GM19023 (cell line): ENCODE data around the gene SLC7A4.
"Not testable (repeated sequence)": the region's sequence is repeated elsewhere in the genome, so short reads cannot be mapped to it uniquely, and the experiment has no call there.

ENCODE experiments used
- ATAC-seq: cut with Tn5 transposase; IDR thresholded peaks from one replicate; pipeline ENCODE4 v1.9.1; 2021; ENCODE audit warnings: mild to moderate bottlenecking, moderate library complexity; ENCODE audit not compliant: unreplicated experiment

Gene SLC7A4

DNA sequence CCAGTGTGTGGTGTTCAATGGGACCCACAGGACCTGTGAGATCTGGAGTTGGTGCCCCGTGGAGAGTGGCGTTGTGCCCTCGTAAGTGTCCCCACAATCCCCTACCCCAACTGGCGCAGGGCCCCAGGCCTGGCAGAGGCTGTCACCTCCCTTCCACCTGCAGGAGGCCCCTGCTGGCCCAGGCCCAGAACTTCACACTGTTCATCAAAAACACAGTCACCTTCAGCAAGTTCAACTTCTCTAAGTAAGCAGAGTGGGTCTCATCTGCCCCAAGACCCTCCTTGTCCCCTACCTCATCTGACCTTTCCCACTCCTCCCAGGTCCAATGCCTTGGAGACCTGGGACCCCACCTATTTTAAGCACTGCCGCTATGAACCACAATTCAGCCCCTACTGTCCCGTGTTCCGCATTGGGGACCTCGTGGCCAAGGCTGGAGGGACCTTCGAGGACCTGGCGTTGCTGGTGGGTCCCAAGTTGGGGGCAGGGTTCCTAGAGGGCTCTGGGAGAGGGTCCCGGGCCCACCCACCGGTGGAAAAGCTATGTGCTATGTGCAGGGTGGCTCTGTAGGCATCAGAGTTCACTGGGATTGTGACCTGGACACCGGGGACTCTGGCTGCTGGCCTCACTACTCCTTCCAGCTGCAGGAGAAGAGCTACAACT, 9.3 kb downstream of the SLC7A4 start:
- ATAC-seq: no peak

DNA sequence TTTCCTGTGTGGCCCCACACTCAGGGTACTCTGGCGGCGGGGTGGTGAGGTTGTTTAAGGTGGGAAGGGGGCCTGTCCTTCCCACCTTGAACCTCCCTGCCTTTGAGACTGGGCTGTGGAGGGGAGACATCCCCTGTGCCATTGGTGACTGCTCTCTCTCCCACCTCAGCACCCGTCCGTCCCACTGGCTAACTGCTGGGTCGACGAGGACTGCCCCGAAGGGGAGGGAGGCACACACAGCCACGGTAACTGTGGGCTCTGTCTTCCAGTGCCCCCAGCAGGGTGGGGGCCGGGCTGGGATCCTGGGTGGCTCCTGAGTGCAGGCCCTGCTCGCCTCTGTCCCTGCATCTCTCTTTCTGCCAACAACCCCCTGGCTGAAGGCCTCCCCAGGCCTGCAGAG, 9.9 kb downstream of the SLC7A4 start:
- no peak for ATAC-seq

DNA sequence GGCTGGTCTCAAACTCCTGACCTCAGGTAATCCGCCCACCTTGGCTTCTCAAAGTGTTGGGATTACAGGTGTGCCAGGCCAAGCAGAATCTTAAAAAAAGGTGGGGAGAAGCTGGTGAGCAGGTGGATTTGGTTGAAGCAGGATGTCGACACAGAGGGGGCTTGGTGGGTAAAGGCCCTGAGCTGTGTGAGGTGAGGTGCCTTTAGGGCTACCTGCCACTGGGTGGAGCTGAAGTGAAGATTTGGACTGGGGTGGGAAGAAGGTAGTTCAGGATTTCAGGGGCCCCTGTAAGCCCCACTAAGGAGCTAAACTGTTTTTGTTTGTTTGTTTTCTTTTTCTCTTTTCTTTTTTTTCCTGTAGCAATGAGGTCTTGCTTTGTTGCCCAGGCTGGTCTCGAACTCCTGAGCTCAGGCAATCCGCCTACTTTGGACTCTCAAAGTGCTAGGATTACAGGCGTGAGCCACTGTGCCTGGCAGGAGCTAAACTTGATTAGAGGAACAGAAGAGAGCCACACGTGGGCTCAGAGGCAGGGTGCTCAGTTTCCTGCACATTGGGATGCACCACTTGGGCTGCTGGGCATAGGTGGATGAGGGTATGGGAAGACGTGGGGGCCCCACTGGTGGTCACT, 11.4 kb downstream of the SLC7A4 start:
- ATAC-seq: no peak

DNA sequence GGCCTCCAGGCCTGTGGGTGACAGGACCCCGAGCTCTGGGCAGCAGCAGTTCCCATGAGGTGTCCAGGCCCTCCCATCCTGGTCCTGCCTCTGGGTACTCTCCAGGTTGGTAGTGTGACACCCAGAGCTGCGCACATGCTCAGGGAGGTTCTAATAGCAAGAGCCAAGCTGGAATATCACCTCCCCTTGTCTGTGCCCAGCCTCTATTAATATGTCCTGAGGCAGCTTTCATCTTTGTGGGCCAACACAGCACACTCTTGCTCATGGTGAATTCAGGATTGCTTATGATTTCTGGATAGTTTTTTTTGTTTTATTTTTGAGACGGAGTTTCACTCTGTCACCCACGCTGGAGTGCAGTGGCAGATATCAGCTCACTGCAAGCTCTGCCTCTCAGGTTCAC, 14.0 kb downstream of the SLC7A4 start:
- ATAC-seq: no peak

DNA sequence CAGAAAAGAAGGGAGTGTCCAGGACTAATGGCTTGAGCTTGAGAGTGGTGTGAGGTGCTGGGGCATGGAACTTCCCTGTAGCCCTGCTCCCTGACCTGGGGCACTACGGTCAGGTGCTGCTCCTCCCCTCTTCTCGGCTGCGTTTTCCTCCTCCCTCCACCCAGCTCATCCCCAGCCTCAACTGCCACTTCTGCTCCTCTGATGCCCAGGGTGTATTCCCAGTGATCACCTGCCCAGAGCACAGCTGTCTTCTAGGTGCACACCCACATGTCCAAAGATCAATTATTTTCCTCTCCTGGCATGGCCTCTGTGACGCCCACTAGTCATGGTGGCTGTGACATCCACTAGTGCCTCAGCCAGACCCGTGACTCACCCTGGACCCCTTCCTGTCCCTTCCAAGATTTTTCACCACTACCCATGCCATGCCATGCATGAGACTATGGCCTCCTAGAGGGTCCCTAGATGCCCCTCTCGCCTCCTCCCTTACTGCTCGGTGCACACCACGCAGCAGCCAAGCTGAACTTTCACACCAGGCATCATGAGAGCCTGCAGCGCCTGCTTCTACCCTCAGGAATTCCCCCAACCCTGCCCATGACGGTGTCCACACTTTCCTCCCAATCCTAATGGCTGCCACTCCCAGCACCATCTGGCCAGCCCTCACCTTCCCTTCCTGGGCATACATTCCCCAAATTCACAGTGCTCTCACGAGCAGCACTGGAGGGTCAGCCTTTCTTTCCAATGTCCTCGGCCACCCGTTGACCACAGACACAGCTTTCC, 15.5 kb downstream of the SLC7A4 start:
- ATAC-seq: no peak

DNA sequence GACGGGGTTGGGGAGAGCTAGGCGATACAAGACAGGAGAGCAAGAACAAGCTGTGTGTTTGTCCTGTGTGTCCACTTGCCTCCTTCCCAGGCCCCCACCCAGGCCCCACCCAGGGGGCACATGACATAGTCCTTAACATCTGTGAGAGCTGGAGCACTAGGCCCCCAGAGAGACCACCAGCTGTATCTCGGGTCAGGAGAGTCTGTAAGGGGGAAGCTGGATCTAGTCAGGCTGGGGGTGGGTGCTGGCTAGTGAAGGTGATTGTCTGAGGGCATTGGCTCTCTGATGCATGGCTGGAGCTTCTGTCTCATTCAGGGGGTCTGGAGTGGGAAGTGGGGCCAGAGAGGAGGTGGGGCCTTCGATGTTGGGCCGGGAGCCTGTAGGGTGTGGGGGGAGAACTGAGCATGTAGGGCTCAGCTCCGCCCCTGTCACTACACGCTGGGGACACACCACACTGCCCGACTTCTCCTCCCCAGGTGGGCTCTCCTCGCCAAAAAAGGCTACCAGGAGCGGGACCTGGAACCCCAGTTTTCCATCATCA, 16.8 kb downstream of the SLC7A4 start:
- no peak for ATAC-seq

DNA sequence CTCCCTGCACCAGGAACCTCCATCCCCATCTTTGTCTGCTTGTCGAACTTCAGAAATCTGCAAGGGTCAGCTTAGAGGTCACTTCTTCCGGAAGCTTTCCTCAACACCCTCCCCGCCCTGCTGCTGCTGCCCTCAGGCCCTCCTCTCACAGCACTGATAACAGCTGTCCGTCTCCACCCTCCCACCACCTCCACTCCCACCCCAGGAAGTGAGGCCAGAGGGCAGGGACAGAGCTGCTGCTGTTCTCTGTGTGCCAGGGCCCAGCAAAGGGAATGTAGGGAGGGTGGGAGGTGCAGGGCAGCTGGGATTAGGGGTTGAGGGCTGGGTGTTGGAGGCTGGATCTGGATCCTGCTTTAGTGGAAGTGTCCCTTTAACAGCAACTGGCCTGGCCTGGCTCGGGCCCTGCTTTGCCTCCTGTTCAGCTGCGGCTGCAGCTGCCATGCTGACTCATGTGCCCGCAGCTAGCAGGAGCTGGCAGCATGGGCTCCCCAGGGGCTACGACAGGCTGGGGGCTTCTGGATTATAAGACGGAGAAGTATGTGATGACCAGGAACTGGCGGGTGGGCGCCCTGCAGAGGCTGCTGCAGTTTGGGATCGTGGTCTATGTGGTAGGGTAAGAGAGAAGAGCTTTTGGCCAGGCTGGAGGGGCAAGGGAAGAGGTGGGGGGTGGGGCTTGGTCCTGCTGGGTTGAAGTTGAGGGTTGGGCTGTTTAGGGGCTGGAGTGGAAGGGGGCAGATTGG, 17.5 kb downstream of the SLC7A4 start, which contains the start of gene P2RX6:
Gene P2RX6 (plus strand): TSS at position 440 of the 740 bp plus-strand sequence. CDS start 10 bp downstream, at position 450.
- ATAC-seq: no peak

DNA sequence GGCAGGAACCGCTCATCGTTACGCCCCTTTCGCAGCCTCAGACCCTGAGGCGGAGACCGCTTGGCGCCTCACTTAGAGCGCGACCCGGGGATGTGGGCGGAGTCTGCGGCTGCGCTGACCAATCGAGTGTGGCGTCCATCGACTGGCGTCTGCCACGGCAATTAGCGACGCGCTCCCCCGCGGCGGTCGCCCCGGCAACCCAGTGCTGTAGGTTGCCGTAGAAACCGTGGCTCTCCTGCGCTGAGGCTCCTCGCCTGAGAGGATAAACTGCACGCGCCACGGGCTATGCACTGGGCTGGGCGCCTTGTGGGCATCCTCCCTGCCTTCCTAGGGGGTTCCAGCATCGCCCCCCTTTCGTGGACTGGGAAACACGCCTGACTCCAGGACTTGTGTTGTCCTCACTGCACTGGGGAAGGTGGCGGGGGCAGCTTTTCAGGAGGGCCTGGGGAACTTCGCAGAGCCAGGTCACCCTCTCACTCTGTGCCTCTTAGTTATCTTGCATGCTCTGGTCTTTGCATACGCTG, 18.1 kb downstream of the SLC7A4 start:
- peak; percentile 89 for ATAC-seq

DNA sequence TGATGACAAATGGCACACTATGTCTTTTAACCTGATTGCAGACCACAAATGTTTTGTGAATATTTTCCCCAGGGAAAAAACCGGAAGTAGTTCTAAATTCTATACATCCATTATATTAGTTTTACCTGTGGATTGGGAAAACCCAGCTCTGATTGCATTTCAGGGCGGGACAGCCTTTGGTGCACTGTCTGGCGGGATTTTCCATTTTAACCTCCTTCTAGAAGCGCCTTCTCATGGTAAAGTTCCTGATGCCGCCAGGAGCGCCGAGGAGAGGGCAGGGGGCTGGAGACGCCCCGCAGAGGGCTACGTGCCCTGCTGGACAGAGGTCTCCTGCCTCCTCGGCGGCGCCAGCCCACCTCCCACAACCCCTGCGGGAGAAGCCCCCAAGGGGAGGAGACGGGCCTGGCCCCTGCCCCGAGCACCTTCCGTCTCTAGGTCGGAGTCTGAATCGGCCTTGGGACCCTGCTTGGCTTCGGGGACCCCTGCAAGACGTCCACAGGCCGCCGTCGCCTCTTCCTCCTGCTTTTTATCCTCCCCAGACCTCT, 18.6 kb downstream of the SLC7A4 start:
- ATAC-seq: peak; percentile 17

DNA sequence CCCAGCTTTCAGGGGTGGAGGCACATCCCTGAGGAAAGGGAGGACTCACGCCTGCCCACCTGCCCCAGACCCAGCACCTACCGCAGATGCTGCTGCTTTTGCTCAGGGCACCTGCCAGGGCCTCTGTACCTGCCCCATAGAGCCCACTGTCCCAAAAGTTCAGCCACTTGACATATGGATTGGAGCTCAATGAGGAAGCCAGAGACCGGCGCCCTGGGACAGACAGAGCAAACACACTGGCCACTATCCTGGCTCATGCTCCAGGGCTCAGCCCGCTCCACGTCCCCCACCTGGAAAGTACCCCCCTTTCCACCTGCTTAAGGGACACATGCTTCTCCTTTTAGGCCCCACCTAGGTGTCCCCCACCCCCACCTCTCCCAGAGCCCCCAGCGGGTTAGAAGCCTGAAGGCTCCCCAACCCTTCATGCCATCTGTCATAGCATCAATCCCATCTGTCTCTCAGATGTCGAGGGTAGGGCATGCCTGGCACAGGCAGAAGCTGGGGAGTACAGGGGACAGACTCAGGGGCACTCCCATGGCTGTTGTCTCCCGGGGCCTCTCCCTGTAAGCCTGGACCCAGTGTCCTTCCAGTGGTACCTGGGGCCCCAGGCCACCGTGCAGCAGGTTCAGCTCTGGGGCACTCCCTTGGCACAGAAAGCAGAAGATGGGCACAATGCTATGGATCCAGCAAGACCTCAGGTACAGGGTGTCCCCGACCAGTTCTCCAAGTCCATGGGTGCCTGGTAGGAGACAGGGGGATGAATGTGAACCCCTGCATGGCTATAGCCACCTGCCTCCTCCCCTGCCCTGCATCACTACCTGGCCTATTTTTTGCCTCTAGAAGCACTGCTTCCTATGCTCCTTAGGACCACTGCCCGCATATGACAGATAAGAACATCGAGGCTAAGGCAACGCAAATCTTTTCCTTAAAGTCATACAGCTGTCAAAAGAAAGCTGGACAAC, 19.6 kb downstream of the SLC7A4 start:
- no peak for ATAC-seq

DNA sequence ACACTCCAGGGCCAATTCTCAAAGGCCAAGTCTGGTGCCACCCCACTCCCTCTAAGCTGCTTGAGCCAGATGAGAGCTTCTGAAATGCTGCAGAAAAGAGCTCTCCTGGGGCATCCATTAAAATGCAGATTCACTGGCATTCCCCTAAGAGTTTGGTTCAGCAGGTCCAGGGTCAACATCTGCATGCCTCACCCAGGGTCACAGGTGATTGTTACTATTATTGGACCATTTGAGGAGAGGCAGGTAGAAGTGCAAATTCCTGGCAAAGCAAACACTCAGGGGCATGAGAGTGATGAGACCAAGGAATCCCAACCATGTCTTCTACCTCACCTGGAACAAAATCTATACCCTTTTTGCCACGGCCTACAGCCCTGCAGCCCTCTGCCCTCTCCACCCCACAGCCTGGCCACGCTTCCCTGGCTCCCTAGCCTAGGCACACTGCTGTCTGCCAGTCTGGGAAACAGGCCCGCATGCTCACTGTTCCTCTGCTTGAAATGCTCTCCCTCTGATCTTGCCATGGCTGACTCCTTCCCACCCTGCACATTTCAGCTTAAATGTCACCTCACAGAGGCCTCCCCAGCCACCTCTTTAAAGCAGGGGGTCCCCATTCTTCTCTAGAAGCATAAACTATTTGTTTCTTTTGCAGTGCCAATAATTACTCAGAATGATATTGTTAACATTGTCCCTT, 21.8 kb downstream of the SLC7A4 start:
- ATAC-seq: no peak

DNA sequence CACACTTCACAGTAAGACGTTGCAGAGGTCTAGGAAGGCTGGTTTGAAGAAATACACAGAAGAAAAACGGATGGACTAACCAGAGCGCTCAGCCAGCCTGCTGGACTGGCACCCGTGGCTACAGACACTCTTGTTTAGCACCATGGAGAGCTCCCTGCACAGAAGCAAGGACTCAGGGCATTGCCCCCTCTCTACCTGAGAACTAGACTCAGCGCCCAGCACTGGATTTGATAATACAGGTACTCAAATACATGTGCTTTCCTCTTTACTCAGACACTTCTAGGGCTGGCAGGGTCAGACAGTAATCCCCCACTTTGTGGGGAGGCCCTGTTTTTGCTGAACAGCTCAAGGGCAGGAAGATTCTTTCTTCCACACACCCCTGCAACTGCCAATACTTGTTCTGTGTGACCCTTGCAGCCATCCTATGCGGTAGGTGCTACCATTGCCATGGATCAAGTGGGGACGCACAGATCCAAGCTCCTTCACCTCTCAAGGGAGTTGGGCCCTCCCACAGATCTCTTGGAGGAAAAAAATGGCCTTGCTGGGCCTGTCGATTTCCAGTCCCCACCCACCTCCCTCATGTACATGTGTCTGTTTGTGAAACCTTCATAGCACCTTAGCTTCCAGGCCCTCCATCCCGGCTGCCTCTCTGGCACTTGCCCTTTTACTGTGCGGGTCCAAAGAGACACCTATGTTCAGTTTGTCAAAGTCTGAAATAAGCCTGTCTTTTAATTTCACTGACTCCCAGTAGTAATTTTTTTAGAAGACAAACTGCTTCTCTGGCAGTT, 22.5 kb downstream of the SLC7A4 start:
- no peak for ATAC-seq

DNA sequence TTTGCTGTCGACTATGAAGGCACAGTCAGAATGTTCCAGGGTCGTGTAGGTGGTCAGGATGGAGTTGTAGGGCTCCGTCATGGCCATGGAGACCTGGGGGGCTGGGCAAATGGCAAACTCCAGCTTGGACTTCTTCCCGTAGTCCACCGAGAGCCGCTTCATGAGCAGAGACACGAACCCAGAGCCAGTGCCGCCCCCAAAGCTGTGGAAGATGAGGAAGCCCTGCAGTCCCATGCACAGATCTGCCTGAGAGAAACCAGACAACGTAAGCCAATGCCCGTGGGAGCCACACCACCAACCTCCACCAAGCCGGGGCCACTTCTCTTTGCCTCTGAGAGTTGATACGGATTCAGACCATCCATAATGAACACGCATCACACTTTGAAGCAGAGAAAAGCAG, 23.2 kb downstream of the SLC7A4 start:
- not testable (repeated sequence) for ATAC-seq

DNA sequence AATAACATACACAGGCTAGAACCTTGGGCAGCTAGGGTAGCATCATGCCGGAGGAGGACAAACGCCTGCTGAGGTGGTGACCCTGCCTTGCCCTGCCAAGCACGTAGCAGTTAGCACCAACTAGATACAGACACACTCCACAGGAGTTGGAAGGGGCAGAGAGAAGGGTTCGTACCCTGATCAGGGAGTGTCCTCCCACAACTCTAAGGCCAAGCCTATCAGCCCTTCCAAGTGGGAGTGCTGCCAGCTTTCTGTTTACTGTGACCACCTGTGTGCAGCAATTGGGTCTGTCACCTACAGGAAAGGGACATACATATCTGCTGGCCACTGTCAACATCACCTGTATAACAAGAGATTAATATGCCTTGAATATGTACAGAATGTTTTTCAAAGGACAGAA, 28.6 kb downstream of the SLC7A4 start:
- ATAC-seq: no peak

DNA sequence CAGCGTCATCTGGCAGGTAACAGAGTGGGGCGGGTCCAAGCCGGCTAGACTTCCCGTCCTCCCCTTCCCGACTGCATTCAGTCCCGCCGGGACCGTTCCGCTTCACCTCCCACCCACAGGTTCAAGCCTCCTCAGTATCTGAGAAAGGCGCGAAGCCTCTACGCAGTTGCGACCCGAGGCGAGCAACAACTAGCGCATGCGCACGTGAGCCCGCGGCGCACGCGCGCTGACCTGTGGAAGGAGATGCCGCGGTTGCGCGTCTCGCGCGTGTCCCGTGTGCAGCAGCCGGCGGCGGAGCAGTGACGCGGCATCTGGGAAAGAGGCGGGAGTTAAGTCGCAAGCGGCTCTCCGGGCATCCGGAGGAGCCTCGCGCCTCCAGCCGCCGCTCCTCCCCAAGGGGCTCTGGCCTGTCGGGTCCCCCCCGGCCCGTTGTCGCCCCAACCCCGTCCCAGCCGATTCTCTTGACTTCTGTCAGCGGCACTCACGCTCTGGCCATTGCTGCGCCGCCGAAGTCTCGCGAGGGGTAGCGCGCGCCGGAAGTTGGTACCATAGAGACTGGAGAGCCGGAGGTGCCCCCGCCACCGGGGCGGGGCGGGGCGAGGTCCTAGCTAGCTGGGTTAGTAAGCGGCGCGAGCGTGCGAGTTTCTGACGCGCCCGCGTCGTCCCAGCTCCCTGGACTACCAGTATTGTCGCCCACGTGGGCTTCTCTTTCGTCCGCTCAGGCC, 30.6 kb downstream of the SLC7A4 start, which contains the start of gene THAP7:
Gene THAP7 (minus strand): TSS at position 518 of the 725 bp plus-strand sequence. CDS start 207 bp downstream, at position 311.
- ATAC-seq: peak; percentile 90

DNA sequence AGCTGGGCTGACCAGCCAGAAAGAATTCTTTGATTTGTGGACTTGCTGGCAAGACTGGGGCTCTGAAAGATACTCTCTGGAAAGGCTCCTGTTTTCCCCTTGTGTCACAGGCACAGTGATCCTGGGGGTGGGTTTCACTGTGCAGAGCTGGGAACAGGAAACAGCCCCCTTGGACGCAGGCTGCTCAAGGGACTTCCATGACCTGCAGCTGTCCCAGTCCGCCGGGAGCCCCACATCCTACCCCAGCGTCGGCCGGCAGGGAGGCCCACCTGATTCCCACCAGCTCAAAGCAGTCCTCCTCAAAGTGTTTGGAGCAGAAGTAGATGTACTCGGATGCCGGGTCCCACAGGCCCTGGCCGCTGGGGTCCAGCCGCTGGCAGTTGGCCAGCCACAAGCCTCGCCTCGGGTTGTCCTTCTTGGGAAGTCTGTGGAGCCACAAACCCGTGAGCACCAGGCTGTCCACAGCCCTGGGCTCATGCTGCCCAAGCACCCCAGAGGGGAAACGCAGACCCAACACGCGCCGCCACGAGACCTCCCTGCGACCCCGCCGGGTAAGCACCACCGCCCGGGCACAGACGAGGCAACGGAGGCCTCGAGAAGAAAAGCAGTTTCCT, 31.3 kb downstream of the SLC7A4 start:
- peak; percentile 2 for ATAC-seq
